NCI-H146 treated with DMSO at 0.1 percent for 48 hours (cell line): ENCODE data around the gene CEP250.
"Not testable (repeated sequence)": the region's sequence is repeated elsewhere in the genome, so short reads cannot be mapped to it uniquely, and the experiment has no call there.

ENCODE experiments used
- DNase-seq: peaks from one replicate; lab custom pipeline; 2025; ENCODE audit not compliant: unreplicated experiment; lab: John Stamatoyannopoulos, UW

The CEP250 gene

GRCh38 chr20:35451295-35451694 is 4.1 kb upstream of the CEP250 start:
- peak; percentile 75 for DNase-seq

- no peak for DNase-seq
Observed at GRCh38 chr20:35453647-35454046, 1.8 kb upstream of the CEP250 start.

GRCh38 chr20:35456700-35457099 is 1.3 kb downstream of the CEP250 start:
- not testable (repeated sequence) for DNase-seq

- DNase-seq: not testable (repeated sequence)
Observed at GRCh38 chr20:35457539-35457938, 2.1 kb downstream of the CEP250 start.

- no peak for DNase-seq
Observed at GRCh38 chr20:35458388-35458787, 3.0 kb downstream of the CEP250 start.

GRCh38 chr20:35461620-35462019 is 6.2 kb downstream of the CEP250 start:
- no peak for DNase-seq

GRCh38 chr20:35462351-35462750 is 7.0 kb downstream of the CEP250 start:
- no peak for DNase-seq

GRCh38 chr20:35463455-35464300 is 8.3 kb downstream of the CEP250 start:
- peak; percentile 51 for DNase-seq

- DNase-seq: no peak
Observed at GRCh38 chr20:35465976-35466375, 10.6 kb downstream of the CEP250 start.

- no peak for DNase-seq
Observed at GRCh38 chr20:35466856-35467255, 11.5 kb downstream of the CEP250 start.

- DNase-seq: no peak
Observed at GRCh38 chr20:35467339-35468224, 12.2 kb downstream of the CEP250 start.

- DNase-seq: no peak
Observed at GRCh38 chr20:35468671-35469334, 13.4 kb downstream of the CEP250 start.

- no peak for DNase-seq
Observed at GRCh38 chr20:35472209-35472608, 16.8 kb downstream of the CEP250 start.

GRCh38 chr20:35473684-35474083 is 18.3 kb downstream of the CEP250 start:
- no peak for DNase-seq

GRCh38 chr20:35474303-35474871 is 19.0 kb downstream of the CEP250 start:
- no peak for DNase-seq

- DNase-seq: no peak
Observed at GRCh38 chr20:35476288-35476687, 20.9 kb downstream of the CEP250 start.

- no peak for DNase-seq
Observed at GRCh38 chr20:35478804-35479472, 23.5 kb downstream of the CEP250 start.

GRCh38 chr20:35479798-35480197 is 24.4 kb downstream of the CEP250 start:
- DNase-seq: no peak

GRCh38 chr20:35487479-35487878 is 32.1 kb downstream of the CEP250 start:
- no peak for DNase-seq

GRCh38 chr20:35489717-35490116 is 34.3 kb downstream of the CEP250 start:
- DNase-seq: no peak
